ENCODE data around the gene LCN2. TPM values are rescaled to one million over a fixed set of nuclear protein-coding genes. Genes with fewer than 3 reads are reported as not detected.

LCN2 gene
- total RNA-seq, 1 experiment from 2014 or later, result 1.3 TPM

- Mint-ChIP-seq H3K36me3 (peaks cover 14% of the 10 kb centered on the region), H3K27ac (peak overlapping the region; percentile 97), H3K27me3 (ENCODE audit: low read depth) (peaks cover 19% of the 10 kb centered on the region), H3K9me3 (peaks cover 9% of the 10 kb centered on the region), H3K4me1 (peaks cover 17% of the 10 kb centered on the region), H3K4me3 (peak overlapping the region; percentile 94)
- ChIA-PET POLR2A (interaction anchor here (0.8 to 0.9 kb wide), 2 partner anchors 31 to 71 kb away, joined by 3 to 4 read pairs; partner anchors contain the start of gene BBLN), CTCF (interaction anchor here (0.5 to 3.0 kb wide), 21 partner anchors 9 to 234 kb away, joined by 3 to 53 read pairs (median 3); partner anchors contain the start of genes BBLN and CIZ1)
- peak; percentile 80 for DNase-seq (ENCODE audit: low spot score)
- peak; percentile 80 for ATAC-seq
- TF ChIP-seq RORB (CRISPR knock-in tag; IDR thresholded peaks at IDR 0.05) (no peak), SP1 (CRISPR knock-in tag; conservative IDR thresholded peaks at IDR 0.05) (peak; percentile 93), ZNF281 (CRISPR knock-in tag; IDR thresholded peaks at IDR 0.05) (no peak), MAX (CRISPR knock-in tag; IDR thresholded peaks at IDR 0.05) (peak; percentile 72), ZNF512 (CRISPR knock-in tag; IDR thresholded peaks at IDR 0.05; ENCODE audit: borderline replicate concordance) (no peak), USF2 (CRISPR knock-in tag; IDR thresholded peaks at IDR 0.05) (peak; percentile 85), ZBTB21 (CRISPR knock-in tag; IDR thresholded peaks at IDR 0.05; ENCODE audit: borderline replicate concordance) (no peak), ZNF232 (CRISPR knock-in tag; IDR thresholded peaks at IDR 0.05) (no peak; the same call in 1 of the 2 replicates), ETV6 (CRISPR knock-in tag; IDR thresholded peaks at IDR 0.05) (0 out of 2 replicates have a peak, but pooled peaks have one; percentile 28), MYBL2 (CRISPR knock-in tag; IDR thresholded peaks at IDR 0.05) (peak; percentile 9; the same call in 1 of the 2 replicates), CDX4 (CRISPR knock-in tag; IDR thresholded peaks at IDR 0.05; ENCODE audit: borderline replicate concordance) (no peak), NFE2L1 (CRISPR knock-in tag; IDR thresholded peaks at IDR 0.05) (no peak), ATF2 (CRISPR knock-in tag; IDR thresholded peaks at IDR 0.05; ENCODE audit: borderline replicate concordance, low read depth) (no peak), SMAD3 (CRISPR knock-in tag; IDR thresholded peaks at IDR 0.05; ENCODE audit: borderline replicate concordance) (no peak), ZNF396 (CRISPR knock-in tag; IDR thresholded peaks at IDR 0.05; ENCODE audit: borderline replicate concordance) (no peak), KAT7 (CRISPR knock-in tag; IDR thresholded peaks at IDR 0.05; ENCODE audit: borderline replicate concordance) (no peak), CREB1 (CRISPR knock-in tag; IDR thresholded peaks at IDR 0.05) (no peak), ARID4B (CRISPR knock-in tag; IDR thresholded peaks at IDR 0.05; ENCODE audit: borderline replicate concordance) (peak; percentile 37; the same call in 1 of the 2 replicates), PRRX2 (CRISPR knock-in tag; IDR thresholded peaks at IDR 0.05) (no peak)
- TF ChIP-seq, protein P1, sequence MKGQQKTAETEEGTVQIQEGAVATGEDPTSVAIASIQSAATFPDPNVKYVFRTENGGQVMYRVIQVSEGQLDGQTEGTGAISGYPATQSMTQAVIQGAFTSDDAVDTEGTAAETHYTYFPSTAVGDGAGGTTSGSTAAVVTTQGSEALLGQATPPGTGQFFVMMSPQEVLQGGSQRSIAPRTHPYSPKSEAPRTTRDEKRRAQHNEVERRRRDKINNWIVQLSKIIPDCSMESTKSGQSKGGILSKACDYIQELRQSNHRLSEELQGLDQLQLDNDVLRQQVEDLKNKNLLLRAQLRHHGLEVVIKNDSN (CRISPR knock-in tag; IDR thresholded peaks at IDR 0.05), result peak; percentile 80
These were observed 21.0 kb upstream of the LCN2 start for GRCh38 chr9:128127990-128128835.

All from WTC11 (cell line).